ENCODE results near the gene ATP5F1B. TPM values are rescaled to one million over a fixed set of nuclear protein-coding genes. Genes with fewer than 3 reads are reported as not detected.

Gene ATP5F1B
- total RNA-seq, 1 experiment from 2014 or later: 1,051 TPM

DNA sequence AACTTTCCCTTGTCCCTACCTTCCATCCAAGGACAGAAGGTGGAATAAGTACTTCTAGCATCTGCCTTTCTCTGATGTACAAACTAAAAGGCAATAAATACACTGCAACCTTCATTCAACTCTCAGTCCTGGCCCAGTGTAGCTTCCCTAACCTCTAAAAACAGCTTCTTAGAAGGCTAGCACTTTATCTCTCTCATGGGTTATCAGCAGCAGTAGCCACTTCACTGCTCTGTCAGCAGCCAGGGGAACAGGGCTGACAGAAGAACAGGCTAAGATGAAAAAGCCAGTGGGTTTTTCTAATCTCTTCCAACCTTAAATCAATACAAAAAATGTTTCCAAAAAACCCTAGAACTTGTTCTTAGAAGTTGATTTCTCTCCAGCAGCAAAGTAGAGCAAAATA, 28.9 kb downstream of the ATP5F1B start:
- no peaks in the 10 kb centered on the region for H3K27me3 ChIP-seq (ENCODE audit: insufficient read depth, low read length)
- no TSS peak for BruUV-seq (replicated peaks)
- intact Hi-C loops (cut with micrococcal nuclease): no loop called here
- RAD21 ChIA-PET (ENCODE audit: low non-redundant PET in 1 of 2, low total read pairs in 2 of 2, uncharacterized antibody in 2 of 2, unreplicated experiment in 2 of 2): no interaction called here
- TF ChIP-seq, protein P1, sequence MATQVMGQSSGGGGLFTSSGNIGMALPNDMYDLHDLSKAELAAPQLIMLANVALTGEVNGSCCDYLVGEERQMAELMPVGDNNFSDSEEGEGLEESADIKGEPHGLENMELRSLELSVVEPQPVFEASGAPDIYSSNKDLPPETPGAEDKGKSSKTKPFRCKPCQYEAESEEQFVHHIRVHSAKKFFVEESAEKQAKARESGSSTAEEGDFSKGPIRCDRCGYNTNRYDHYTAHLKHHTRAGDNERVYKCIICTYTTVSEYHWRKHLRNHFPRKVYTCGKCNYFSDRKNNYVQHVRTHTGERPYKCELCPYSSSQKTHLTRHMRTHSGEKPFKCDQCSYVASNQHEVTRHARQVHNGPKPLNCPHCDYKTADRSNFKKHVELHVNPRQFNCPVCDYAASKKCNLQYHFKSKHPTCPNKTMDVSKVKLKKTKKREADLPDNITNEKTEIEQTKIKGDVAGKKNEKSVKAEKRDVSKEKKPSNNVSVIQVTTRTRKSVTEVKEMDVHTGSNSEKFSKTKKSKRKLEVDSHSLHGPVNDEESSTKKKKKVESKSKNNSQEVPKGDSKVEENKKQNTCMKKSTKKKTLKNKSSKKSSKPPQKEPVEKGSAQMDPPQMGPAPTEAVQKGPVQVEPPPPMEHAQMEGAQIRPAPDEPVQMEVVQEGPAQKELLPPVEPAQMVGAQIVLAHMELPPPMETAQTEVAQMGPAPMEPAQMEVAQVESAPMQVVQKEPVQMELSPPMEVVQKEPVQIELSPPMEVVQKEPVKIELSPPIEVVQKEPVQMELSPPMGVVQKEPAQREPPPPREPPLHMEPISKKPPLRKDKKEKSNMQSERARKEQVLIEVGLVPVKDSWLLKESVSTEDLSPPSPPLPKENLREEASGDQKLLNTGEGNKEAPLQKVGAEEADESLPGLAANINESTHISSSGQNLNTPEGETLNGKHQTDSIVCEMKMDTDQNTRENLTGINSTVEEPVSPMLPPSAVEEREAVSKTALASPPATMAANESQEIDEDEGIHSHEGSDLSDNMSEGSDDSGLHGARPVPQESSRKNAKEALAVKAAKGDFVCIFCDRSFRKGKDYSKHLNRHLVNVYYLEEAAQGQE (IDR thresholded peaks at IDR 0.05; ENCODE audit: low read depth): no peak
- TF ChIP-seq, protein P2, sequence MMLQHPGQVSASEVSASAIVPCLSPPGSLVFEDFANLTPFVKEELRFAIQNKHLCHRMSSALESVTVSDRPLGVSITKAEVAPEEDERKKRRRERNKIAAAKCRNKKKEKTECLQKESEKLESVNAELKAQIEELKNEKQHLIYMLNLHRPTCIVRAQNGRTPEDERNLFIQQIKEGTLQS (IDR thresholded peaks at IDR 0.05): no peak
- TF ChIP-seq POLR2A (IDR thresholded peaks at IDR 0.05; ENCODE audit: borderline replicate concordance, extremely low read depth, insufficient read depth, insufficient read length) (no peak), ZFX (IDR thresholded peaks at IDR 0.05) (no peak), CBX3 (IDR thresholded peaks at IDR 0.05; ENCODE audit: low read depth) (no peak), JUND (IDR thresholded peaks at IDR 0.05) (no peak), ELF1 (IDR thresholded peaks at IDR 0.05; ENCODE audit: borderline replicate concordance, low read depth) (no peak), SRF (IDR thresholded peaks at IDR 0.05; ENCODE audit: low read depth) (no peak)
- H3K79me2 ChIP-seq (ENCODE audit: insufficient read depth, low read length): peaks cover 47% of the 10 kb centered on the region
- POLR2A ChIA-PET: interaction anchor here (0.7 kb wide), 1 partner anchor 19 kb away, joined by 3 read pairs; no protein-coding TSS in a partner anchor
- ATAC-seq (no peak), DNase-seq (ENCODE audit: low read depth, low spot score) (no peak)
- no peak overlapping the region for H3K4me2 ChIP-seq (ENCODE audit: low read length)
- no peaks in the 10 kb centered on the region for H3K9me3 ChIP-seq (ENCODE audit: control insufficient read depth in 1 of 2, insufficient read depth in 1 of 2, low read depth in 1 of 2, low read length in 2 of 2)
- CTCF ChIA-PET: no interaction called here
- no peak overlapping the region for H3K27ac ChIP-seq (ENCODE audit: low read depth, low read length)
- no peak overlapping the region for H3K4me3 ChIP-seq (replicated peaks in 1 of 2; ENCODE audit: low read depth in 1 of 2, low read length in 2 of 2)
- H3K4me1 ChIP-seq (ENCODE audit: control insufficient read depth in 1 of 2, insufficient read depth in 2 of 2, low read length in 2 of 2): no peaks in the 10 kb centered on the region
- no peak overlapping the region for H3K9ac ChIP-seq (ENCODE audit: low read length)
- H2AFZ ChIP-seq (ENCODE audit: low read depth, low read length, poor library complexity, severe bottlenecking): no peak overlapping the region
- H3K36me3 ChIP-seq (ENCODE audit: control insufficient read depth in 1 of 2, insufficient read depth in 2 of 2, low read length in 2 of 2): peaks cover 44 to 49% of the 10 kb centered on the region in 2 experiments; a peak in 3 of 4 replicates
- 0 out of 2 replicates have a peak, but pooled peaks cover 6% of the 10 kb centered on the region for H4K20me1 ChIP-seq (ENCODE audit: insufficient read depth)
- H3K9me2 ChIP-seq (ENCODE audit: insufficient read depth): no peaks in the 10 kb centered on the region

Data from HCT116 (cell line).